ENCODE data around the gene ORAI3.

GRCh38 chr16:30997725-30998711, 49.1 kb downstream of the ORAI3 start:
- TF ChIP-seq, protein P1, sequence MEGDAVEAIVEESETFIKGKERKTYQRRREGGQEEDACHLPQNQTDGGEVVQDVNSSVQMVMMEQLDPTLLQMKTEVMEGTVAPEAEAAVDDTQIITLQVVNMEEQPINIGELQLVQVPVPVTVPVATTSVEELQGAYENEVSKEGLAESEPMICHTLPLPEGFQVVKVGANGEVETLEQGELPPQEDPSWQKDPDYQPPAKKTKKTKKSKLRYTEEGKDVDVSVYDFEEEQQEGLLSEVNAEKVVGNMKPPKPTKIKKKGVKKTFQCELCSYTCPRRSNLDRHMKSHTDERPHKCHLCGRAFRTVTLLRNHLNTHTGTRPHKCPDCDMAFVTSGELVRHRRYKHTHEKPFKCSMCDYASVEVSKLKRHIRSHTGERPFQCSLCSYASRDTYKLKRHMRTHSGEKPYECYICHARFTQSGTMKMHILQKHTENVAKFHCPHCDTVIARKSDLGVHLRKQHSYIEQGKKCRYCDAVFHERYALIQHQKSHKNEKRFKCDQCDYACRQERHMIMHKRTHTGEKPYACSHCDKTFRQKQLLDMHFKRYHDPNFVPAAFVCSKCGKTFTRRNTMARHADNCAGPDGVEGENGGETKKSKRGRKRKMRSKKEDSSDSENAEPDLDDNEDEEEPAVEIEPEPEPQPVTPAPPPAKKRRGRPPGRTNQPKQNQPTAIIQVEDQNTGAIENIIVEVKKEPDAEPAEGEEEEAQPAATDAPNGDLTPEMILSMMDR (IDR thresholded peaks at IDR 0.05): no peak
- TF ChIP-seq POLR2A (IDR thresholded peaks at IDR 0.05): no peak

Measured in thyroid gland (tissue), 4 donors.